NCI-H2081 treated with DMSO at 0.1 percent for 48 hours (cell line): Measurements from ENCODE around the gene USP12.
"Not testable (repeated sequence)": the region's sequence is repeated elsewhere in the genome, so short reads cannot be mapped to it uniquely, and the experiment has no call there.

Experiments used
- DNase-seq: peaks from one replicate; lab custom pipeline; 2025; lab: John Stamatoyannopoulos, UW

The USP12 gene

GRCh38 chr13:27149702-27150101 is 21.9 kb downstream of the USP12 start:
- DNase-seq, result no peak

- DNase-seq, result no peak
Observed at GRCh38 chr13:27148900-27149299, 22.7 kb downstream of the USP12 start.

GRCh38 chr13:27147530-27148170 is 24.0 kb downstream of the USP12 start:
- no peak for DNase-seq

GRCh38 chr13:27141746-27142145 is 29.9 kb downstream of the USP12 start:
- no peak for DNase-seq

GRCh38 chr13:27141159-27141558 is 30.5 kb downstream of the USP12 start:
- DNase-seq, result not testable (repeated sequence)

GRCh38 chr13:27140060-27140459 is 31.6 kb downstream of the USP12 start:
- DNase-seq, result no peak

GRCh38 chr13:27139565-27139964 is 32.0 kb downstream of the USP12 start:
- DNase-seq, result no peak

GRCh38 chr13:27138457-27139093 is 33.0 kb downstream of the USP12 start:
- no peak for DNase-seq

- DNase-seq, result no peak
Observed at GRCh38 chr13:27137759-27138158, 33.9 kb downstream of the USP12 start.

- DNase-seq, result no peak
Observed at GRCh38 chr13:27135023-27135422, 36.6 kb downstream of the USP12 start.

- DNase-seq, result no peak
Observed at GRCh38 chr13:27133889-27134288, 37.7 kb downstream of the USP12 start.

- no peak for DNase-seq
Observed at GRCh38 chr13:27132538-27132937, 39.1 kb downstream of the USP12 start.

- DNase-seq, result no peak
Observed at GRCh38 chr13:27131906-27132305, 39.7 kb downstream of the USP12 start.

GRCh38 chr13:27130979-27131623 is 40.5 kb downstream of the USP12 start:
- DNase-seq, result no peak

GRCh38 chr13:27130223-27130978 is 41.2 kb downstream of the USP12 start:
- DNase-seq, result no peak

- no peak for DNase-seq
Observed at GRCh38 chr13:27128825-27129627, 42.6 kb downstream of the USP12 start.

GRCh38 chr13:27126859-27127258 is 44.8 kb downstream of the USP12 start:
- no peak for DNase-seq

- no peak for DNase-seq
Observed at GRCh38 chr13:27125357-27126282, 46.0 kb downstream of the USP12 start.

GRCh38 chr13:27124571-27124970 is 47.0 kb downstream of the USP12 start:
- DNase-seq, result no peak

- not testable (repeated sequence) for DNase-seq
Observed at GRCh38 chr13:27123445-27123844, 48.2 kb downstream of the USP12 start.

GRCh38 chr13:27122036-27122435 is 49.6 kb downstream of the USP12 start:
- no peak for DNase-seq
